Body of pancreas (tissue), 4 donors: ENCODE data around the gene CDH12. TPM values are rescaled to one million over a fixed set of nuclear protein-coding genes. Genes with fewer than 3 reads are reported as not detected.

Source experiments
- ATAC-seq: fragments of 150-250 bp; one replicate; pipeline ENCODE4 v1.9.1; 2016
- DNase-seq, 4 donors: peaks; one replicate each; pipeline ENCODE4 v3.0.0-alpha.2; 2019
- H3K27ac ChIP-seq, 4 donors: fragments of 200-600 bp; sonication (generic); 1 replicate in 3 of 4; 2 replicates in 1 of 4; pipeline versions ENCODE4 v1.5.1 to v1.6.1; 2016 to 2019; ENCODE audit warnings: mild to moderate bottlenecking in 1 of 4, mixed read lengths in 1 of 4, moderate library complexity in 1 of 4
- H3K27me3 ChIP-seq, 2 donors: fragments of 200-600 bp; sonication (generic); one replicate each; pipeline ENCODE4 v1.6.0; 2016; ENCODE audit warnings: mild to moderate bottlenecking in 1 of 2
- H3K36me3 ChIP-seq, 2 donors: fragments of 200-600 bp; sonication (generic); replicated peaks in 1 of 2; 2 replicates each; pipeline ENCODE4 v1.5.1; 2016; ENCODE audit warnings: low read depth in 2 of 2; ENCODE audit not compliant: insufficient read depth in 1 of 2
- H3K4me1 ChIP-seq: fragments of 200-600 bp; sonication (generic); one replicate; pipeline ENCODE4 v1.6.0; 2016
- H3K4me3 ChIP-seq, 2 donors: fragments of 200-600 bp; sonication (generic); 1 replicate in 1 of 2; 2 replicates in 1 of 2; pipeline ENCODE4 v1.5.1; 2016 to 2019
- H3K9me3 ChIP-seq, 3 donors: fragments of 200-600 bp; sonication (generic); 1 replicate in 2 of 3; 2 replicates in 1 of 3; pipeline ENCODE4 v1.5.1; 2016
- POLR2A ChIP-seq, 3 donors: fragments of 450-650 bp; IDR thresholded peaks; one replicate each; pipeline ENCODE4 v1.6.1; 2016; ENCODE audit warnings: antibody characterized with exemption in 3 of 3, mild to moderate bottlenecking in 2 of 3
- WGBS, 2 donors: methylation state at CpG; one replicate each; pipeline ENCODE4 v1.1.5; 2017; 5-methylcytosine and 5-hydroxymethylcytosine counted together
- intact Hi-C: fragments of 100-400 bp; cut with DNase I; formaldehyde crosslinking; loops from one replicate; pipeline ENCODE4 v1.15.1; 2023
- total RNA-seq, 2 donors: library from RNA; depleted of rRNA; stranded (reverse); fragments of >200 nt; gene quantifications; one replicate each; pipeline ENCODE4 v1.1.0, GENCODE V29; 2016
- TF ChIP-seq, protein P1 (sequence below), 7 experiments: fragments of 450-650 bp in 4 of 7; fragments of 200-600 bp in 3 of 7; sonication (generic) in 3 of 7; IDR thresholded peaks; one replicate each; pipeline ENCODE4 v1.5.1; 2016 to 2019; ENCODE audit warnings: antibody characterized with exemption in 7 of 7

The CDH12 gene
- total RNA-seq, 2 donors from 2014 or later: not detected

DNA sequence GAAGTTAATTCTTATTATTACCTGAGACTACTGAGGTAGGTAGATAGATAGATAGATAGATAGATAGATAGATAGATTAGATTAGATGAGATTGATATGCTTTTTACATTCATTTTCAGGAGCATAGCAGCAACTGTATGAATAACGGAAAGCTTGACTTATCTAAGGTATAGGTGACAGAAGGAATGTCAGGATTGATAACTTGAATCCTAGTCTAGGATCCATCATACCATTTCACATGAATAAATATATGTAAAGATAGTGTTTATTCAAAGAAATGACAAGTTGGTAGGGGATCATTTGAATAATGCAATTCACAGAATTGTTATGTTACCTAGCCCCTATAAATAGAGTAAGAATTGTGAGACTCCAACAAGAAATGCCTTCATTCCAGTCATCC is 1008.2 kb downstream of the CDH12 start:
- no peaks in the 10 kb centered on the region for H3K9me3 ChIP-seq
- no peaks in the 10 kb centered on the region for H3K36me3 ChIP-seq
- DNase-seq (no peak), ATAC-seq (no peak)
- no peaks in the 10 kb centered on the region for H3K27me3 ChIP-seq
- no peaks in the 10 kb centered on the region for H3K4me1 ChIP-seq
- no peak overlapping the region for H3K4me3 ChIP-seq
- WGBS, 2 donors: 52 to 63% methylated on average over 1 of the region's 1 CpG
- intact Hi-C loops: no loop called here
- TF ChIP-seq, protein P1, sequence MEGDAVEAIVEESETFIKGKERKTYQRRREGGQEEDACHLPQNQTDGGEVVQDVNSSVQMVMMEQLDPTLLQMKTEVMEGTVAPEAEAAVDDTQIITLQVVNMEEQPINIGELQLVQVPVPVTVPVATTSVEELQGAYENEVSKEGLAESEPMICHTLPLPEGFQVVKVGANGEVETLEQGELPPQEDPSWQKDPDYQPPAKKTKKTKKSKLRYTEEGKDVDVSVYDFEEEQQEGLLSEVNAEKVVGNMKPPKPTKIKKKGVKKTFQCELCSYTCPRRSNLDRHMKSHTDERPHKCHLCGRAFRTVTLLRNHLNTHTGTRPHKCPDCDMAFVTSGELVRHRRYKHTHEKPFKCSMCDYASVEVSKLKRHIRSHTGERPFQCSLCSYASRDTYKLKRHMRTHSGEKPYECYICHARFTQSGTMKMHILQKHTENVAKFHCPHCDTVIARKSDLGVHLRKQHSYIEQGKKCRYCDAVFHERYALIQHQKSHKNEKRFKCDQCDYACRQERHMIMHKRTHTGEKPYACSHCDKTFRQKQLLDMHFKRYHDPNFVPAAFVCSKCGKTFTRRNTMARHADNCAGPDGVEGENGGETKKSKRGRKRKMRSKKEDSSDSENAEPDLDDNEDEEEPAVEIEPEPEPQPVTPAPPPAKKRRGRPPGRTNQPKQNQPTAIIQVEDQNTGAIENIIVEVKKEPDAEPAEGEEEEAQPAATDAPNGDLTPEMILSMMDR (IDR thresholded peaks at IDR 0.05): no peak
- TF ChIP-seq POLR2A (IDR thresholded peaks at IDR 0.05): no peak
- H3K27ac ChIP-seq: no peak overlapping the region

DNA sequence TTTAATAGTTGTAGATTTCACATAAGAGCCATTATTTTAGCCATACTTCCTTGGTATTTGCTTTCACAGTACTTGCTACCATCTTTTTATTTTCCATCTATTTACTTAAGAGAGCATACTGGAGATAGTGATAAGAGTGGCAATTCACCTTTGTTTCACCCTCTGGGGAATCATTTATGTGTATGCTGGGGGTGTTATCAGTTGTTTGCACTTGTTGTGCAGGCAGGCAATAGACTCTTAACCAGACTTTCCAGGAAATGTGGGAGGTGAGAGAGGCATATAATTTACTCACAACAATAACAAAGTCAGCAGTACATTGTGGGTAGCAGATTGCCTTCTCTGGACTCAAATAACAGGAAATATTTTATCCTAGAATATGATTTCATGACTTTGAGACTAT is 1018.3 kb downstream of the CDH12 start:
- H3K4me1 ChIP-seq: no peaks in the 10 kb centered on the region
- intact Hi-C loops: no loop called here
- DNase-seq (no peak), ATAC-seq (no peak)
- TF ChIP-seq, protein P1 (IDR thresholded peaks at IDR 0.05): no peak
- no peak for TF ChIP-seq POLR2A (IDR thresholded peaks at IDR 0.05)
- H3K27me3 ChIP-seq: no peaks in the 10 kb centered on the region
- H3K36me3 ChIP-seq: no peaks in the 10 kb centered on the region
- H3K9me3 ChIP-seq: no peaks in the 10 kb centered on the region
- H3K27ac ChIP-seq: no peak overlapping the region
- H3K4me3 ChIP-seq: no peak overlapping the region

DNA sequence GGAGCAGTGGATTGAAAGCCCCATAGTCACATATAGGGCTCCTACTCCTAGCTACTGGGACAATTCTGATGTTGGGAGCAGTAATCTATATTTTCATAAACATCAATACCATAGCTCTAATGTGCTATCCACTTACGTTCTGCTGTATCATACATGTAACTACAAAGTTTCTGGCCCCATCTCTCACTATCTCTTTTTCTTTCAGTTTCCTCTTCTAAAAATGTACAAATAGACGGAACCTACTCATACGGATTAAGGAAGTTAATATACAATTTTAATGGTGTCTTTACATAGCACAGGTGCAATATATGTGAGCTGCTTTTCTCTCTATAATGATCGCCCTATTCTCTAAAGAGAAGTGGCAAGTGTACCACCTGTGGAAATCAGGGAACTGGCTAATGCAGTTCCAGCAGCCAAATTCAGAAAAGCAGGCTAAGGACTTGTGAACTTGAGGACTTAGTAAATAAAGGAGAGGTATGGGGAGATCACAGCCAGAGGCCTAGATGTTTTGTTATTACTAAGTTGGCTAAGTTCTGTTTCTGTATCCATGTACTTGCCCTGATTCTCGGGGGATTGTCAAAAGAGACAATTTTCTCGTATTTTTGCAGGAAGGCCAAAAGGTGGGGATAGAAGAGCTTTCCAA is 1021.9 kb downstream of the CDH12 start:
- no peaks in the 10 kb centered on the region for H3K27me3 ChIP-seq
- no peaks in the 10 kb centered on the region for H3K4me1 ChIP-seq
- no peak overlapping the region for H3K4me3 ChIP-seq
- no peak overlapping the region for H3K27ac ChIP-seq
- H3K9me3 ChIP-seq: no peaks in the 10 kb centered on the region
- DNase-seq (no peak), ATAC-seq (no peak)
- WGBS, 2 donors: 73 to 76% methylated on average over 6 of the region's 6 CpGs
- no peaks in the 10 kb centered on the region for H3K36me3 ChIP-seq
- TF ChIP-seq, protein P1 (IDR thresholded peaks at IDR 0.05): no peak
- no peak for TF ChIP-seq POLR2A (IDR thresholded peaks at IDR 0.05)
- intact Hi-C loops: no loop called here

DNA sequence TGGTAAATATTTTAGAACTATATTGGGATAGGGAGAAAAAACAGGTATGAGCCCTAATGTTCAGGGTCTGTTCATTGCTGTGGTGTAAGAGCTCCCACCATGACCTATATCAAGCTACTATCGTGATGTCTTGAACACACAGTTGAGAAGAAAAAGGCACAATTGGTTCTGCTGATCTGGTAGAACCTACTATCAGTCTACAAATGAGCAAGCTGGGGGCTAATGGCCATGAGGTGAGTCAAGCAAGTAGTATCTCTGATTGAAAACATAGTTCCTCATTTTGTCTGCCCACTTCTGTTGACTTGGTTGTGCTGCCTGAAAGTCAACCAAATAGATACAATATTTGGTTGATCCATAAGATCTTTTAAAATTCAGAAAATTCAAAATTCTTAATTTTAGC is 1026.3 kb downstream of the CDH12 start:
- Histone ChIP-seq H3K9me3 (no peaks in the 10 kb centered on the region), H3K4me3 (no peak overlapping the region), H3K27ac (no peak overlapping the region), H3K36me3 (no peaks in the 10 kb centered on the region), H3K27me3 (no peaks in the 10 kb centered on the region), H3K4me1 (no peaks in the 10 kb centered on the region)
- intact Hi-C loops: no loop called here
- ATAC-seq (no peak), DNase-seq (no peak)
- 59 to 68% methylated on average over 1 of the region's 1 CpG for WGBS, 2 donors
- TF ChIP-seq, protein P1 (IDR thresholded peaks at IDR 0.05): no peak
- no peak for TF ChIP-seq POLR2A (IDR thresholded peaks at IDR 0.05)

DNA sequence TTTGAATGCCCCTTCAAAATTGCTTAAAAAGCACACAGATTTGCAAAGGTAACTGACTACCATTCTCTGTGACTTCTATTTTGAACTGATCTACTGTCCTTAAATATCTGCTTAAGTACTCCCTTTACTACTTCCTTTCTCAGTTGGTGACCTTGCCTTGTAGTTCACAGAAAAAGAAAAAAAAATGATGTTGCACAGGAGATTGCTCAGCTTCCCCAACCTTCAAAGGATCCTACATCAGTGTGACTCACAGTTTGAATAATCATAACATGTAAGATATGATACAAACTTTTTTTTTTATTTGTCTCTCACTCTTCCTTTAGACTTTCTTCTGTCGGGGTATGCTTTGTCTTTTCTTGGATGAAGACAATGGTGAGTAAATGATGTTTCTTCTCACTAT is 1029.6 kb downstream of the CDH12 start:
- TF ChIP-seq POLR2A (IDR thresholded peaks at IDR 0.05): no peak
- TF ChIP-seq, protein P1 (IDR thresholded peaks at IDR 0.05): no peak
- no peak overlapping the region for H3K4me3 ChIP-seq
- intact Hi-C loops: no loop called here

More for the DNA sequence above, 1029.6 kb downstream of the CDH12 start:
- DNase-seq: no peak
- ATAC-seq: no peak
- 61 to 76% methylated on average over 1 of the region's 1 CpG for WGBS, 2 donors
- Histone ChIP-seq H3K9me3 (no peaks in the 10 kb centered on the region), H3K4me1 (no peaks in the 10 kb centered on the region), H3K27ac (no peak overlapping the region), H3K36me3 (no peaks in the 10 kb centered on the region), H3K27me3 (no peaks in the 10 kb centered on the region)
